ENCODE measurements around the gene DDX11.
A peak's percentile ranks its signal among the peaks of the same experiment; 100 is the strongest.
"Not testable (repeated sequence)": the region's sequence is repeated elsewhere in the genome, so short reads cannot be mapped to it uniquely, and the experiment has no call there.

DDX11 gene

GRCh38 chr12:31100503-31101208, 27.0 kb downstream of the DDX11 start:
- DNase-seq = peak in 1 of 3 experiments; percentile 62

- peak; percentile 34 to 78 (median 69) for DNase-seq
These were observed 28.5 kb downstream of the DDX11 start for GRCh38 chr12:31102125-31102524.

GRCh38 chr12:31102596-31102995, 28.9 kb downstream of the DDX11 start:
- not testable (repeated sequence) for DNase-seq

GRCh38 chr12:31103561-31103975, 29.9 kb downstream of the DDX11 start:
- DNase-seq = peak; percentile 62 to 82 (median 77)

- peak in 2 of 3 experiments; percentile 30 to 44 for DNase-seq
These were observed 30.6 kb downstream of the DDX11 start for GRCh38 chr12:31104220-31104619.

GRCh38 chr12:31104773-31105172, 31.1 kb downstream of the DDX11 start:
- not testable (repeated sequence) for DNase-seq

- no peak for DNase-seq
These were observed 32.0 kb downstream of the DDX11 start for GRCh38 chr12:31105668-31106067.

- peak in 1 of 3 experiments; percentile 50 for DNase-seq
These were observed 32.6 kb downstream of the DDX11 start for GRCh38 chr12:31106101-31106803.

- not testable (repeated sequence) for DNase-seq
These were observed 36.1 kb downstream of the DDX11 start for GRCh38 chr12:31109773-31110172.

- DNase-seq = peak in 1 of 3 experiments; percentile 46
These were observed 36.6 kb downstream of the DDX11 start for GRCh38 chr12:31110263-31110662.

GRCh38 chr12:31115092-31115601, 41.5 kb downstream of the DDX11 start:
- DNase-seq = not testable (repeated sequence)

GRCh38 chr12:31116846-31117202, 43.2 kb downstream of the DDX11 start:
- peak in 1 of 3 experiments; percentile 54 for DNase-seq

- peak in 2 of 3 experiments; percentile 89 to 93 for DNase-seq
These were observed 43.7 kb downstream of the DDX11 start for GRCh38 chr12:31117203-31118011.

- DNase-seq = peak; percentile 63 to 73 (median 72)
These were observed 44.9 kb downstream of the DDX11 start for GRCh38 chr12:31118347-31119191.

GRCh38 chr12:31119192-31119802, 45.6 kb downstream of the DDX11 start:
- peak in 1 of 3 experiments; percentile 59 for DNase-seq

GRCh38 chr12:31119803-31120211, 46.1 kb downstream of the DDX11 start:
- no peak for DNase-seq

GRCh38 chr12:31120392-31121008, 46.8 kb downstream of the DDX11 start:
- no peak for DNase-seq

- DNase-seq = not testable (repeated sequence)
These were observed 47.5 kb downstream of the DDX11 start for GRCh38 chr12:31121022-31121728.

- DNase-seq = no peak
These were observed 48.8 kb downstream of the DDX11 start for GRCh38 chr12:31122481-31122880.

- not testable (repeated sequence) for DNase-seq
These were observed 50.5 kb downstream of the DDX11 start for GRCh38 chr12:31124158-31124557.

Measured in NCI-H1417 (cell line).